ENCODE measurements around the gene DLGAP1. TPM values are rescaled to one million over a fixed set of nuclear protein-coding genes. Genes with fewer than 3 reads are reported as not detected.

The DLGAP1 gene
- total RNA-seq, 2 experiments from 2014 or later = 0.31 to 0.36 TPM

DNA sequence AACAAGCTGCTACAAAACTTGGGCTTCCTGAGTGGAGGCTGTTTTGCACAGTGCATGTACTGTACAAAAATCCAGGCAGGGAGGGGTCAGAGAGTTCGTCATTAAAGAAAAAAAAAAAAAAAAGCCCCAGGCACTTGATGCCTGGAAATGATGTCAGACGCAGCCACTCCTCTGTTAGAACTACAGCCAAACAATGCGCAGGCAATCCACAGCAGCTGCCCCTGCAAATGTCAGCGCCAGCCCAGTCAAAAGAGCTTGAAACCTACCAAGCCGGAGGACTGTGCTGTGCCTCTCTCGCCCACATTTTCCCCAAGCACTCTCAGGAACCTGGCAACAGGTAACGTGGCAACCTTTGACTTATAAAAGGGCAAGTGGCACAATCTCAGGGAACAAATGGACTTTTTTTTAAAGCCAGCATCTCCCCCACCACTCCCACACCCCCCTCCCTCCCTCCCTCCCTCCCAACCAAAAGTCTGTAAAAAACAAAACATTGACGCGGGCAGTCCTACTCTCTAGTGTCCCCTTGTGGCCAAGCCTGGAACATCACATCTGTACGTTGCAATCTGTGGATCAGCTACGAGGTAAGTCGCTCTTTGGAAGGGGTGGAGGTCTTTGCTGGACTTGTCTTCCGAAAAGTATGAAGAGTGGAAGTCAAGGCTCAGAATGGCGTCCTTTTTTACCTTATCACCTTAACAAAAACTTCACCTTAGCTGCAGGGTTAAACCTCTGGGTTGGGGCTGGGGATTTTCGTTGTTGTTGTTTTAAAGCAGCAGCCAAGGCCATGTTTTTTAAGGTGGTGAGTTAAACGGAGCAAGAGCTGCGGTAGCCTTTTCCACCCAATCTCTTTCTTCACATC is 861.0 kb downstream of the DLGAP1 start:
- peaks cover 59% of the 10 kb centered on the region for H3K4me1 Mint-ChIP-seq (ENCODE audit: low read depth)
- POLR2A ChIA-PET = interaction anchor here (0.6 to 5.6 kb wide), 47 partner anchors 9 to 1703 kb away, joined by 3 to 185 read pairs (median 5); partner anchors contain the start of genes METTL4, MYL12A, MYL12B and NDC80
- peak overlapping the region; percentile 100 for H3K27ac Mint-ChIP-seq
- DNase-seq (peak; percentile 79 to 97 (median 88)), ATAC-seq (ENCODE audit: poor library complexity) (peak; percentile 74)
- peak overlapping the region; percentile 94 for H3K4me3 Mint-ChIP-seq
- peak overlapping the region; percentile 59 for H3K4me3 ChIP-seq (ENCODE audit: low read length)
- peaks cover 39% of the 10 kb centered on the region for H3K36me3 Mint-ChIP-seq (ENCODE audit: low read depth)
- H3K27ac ChIP-seq (ENCODE audit: low read depth in 1 of 2, low read length in 2 of 2) = peak overlapping the region; percentile 89 to 98
- intact Hi-C loops (cut with DNase I, micrococcal nuclease) = loop anchor here (1.0 to 10.0 kb wide), 10 partner anchors 10 to 629 kb away; no protein-coding TSS in a partner anchor
- TF ChIP-seq, protein P1, sequence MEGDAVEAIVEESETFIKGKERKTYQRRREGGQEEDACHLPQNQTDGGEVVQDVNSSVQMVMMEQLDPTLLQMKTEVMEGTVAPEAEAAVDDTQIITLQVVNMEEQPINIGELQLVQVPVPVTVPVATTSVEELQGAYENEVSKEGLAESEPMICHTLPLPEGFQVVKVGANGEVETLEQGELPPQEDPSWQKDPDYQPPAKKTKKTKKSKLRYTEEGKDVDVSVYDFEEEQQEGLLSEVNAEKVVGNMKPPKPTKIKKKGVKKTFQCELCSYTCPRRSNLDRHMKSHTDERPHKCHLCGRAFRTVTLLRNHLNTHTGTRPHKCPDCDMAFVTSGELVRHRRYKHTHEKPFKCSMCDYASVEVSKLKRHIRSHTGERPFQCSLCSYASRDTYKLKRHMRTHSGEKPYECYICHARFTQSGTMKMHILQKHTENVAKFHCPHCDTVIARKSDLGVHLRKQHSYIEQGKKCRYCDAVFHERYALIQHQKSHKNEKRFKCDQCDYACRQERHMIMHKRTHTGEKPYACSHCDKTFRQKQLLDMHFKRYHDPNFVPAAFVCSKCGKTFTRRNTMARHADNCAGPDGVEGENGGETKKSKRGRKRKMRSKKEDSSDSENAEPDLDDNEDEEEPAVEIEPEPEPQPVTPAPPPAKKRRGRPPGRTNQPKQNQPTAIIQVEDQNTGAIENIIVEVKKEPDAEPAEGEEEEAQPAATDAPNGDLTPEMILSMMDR (IDR thresholded peaks at IDR 0.05) = peak; percentile 82
- peaks cover 4% of the 10 kb centered on the region for H3K36me3 ChIP-seq (ENCODE audit: insufficient read depth, low read length)
- no peaks in the 10 kb centered on the region for H3K9me3 Mint-ChIP-seq
- H3K27me3 Mint-ChIP-seq = no peaks in the 10 kb centered on the region
- H3K27me3 ChIP-seq (ENCODE audit: control insufficient read depth in 1 of 2, insufficient read depth in 2 of 2, low read length in 2 of 2) = no peaks in the 10 kb centered on the region
- H3K9me3 ChIP-seq (ENCODE audit: control insufficient read depth in 1 of 2, insufficient read depth in 1 of 2, low read length in 2 of 2) = no peaks in the 10 kb centered on the region
- H3K4me1 ChIP-seq (ENCODE audit: insufficient read depth, low read length) = peaks cover 63% of the 10 kb centered on the region
- CTCF ChIA-PET = interaction anchor here (0.6 to 3.0 kb wide), 28 partner anchors 9 to 624 kb away, joined by 3 to 51 read pairs (median 4); partner anchors contain the start of gene TGIF1

DNA sequence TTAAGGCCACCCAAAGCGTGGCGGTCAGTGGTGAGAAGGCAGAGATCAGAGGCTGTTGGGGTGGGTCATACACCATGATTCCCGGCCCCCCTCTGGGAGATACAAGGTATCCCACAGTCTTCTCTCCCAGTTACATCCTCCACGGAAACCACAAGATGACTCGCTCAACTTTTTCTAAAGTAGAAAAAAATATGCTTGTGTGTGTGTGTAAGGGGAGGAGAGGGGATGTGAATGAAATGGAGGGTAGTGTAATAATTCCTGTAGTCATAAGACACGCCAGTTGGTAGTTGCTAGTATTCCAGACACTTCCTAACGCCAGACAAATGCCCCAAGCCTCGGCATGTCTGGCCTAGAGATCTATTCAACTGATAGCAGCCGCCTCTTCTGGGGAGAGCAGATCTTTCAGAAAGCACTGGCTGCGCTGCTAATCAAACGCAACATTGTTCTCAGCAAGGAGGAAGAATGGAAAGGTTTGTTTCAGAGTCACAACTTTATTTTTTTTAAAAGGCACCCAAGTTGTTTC is 861.7 kb downstream of the DLGAP1 start:
- Histone ChIP-seq H3K4me1 (ENCODE audit: insufficient read depth, low read length) (peaks cover 56% of the 10 kb centered on the region), H3K27me3 (ENCODE audit: control insufficient read depth in 1 of 2, insufficient read depth in 2 of 2, low read length in 2 of 2) (no peaks in the 10 kb centered on the region), H3K9me3 (ENCODE audit: control insufficient read depth in 1 of 2, insufficient read depth in 1 of 2, low read length in 2 of 2) (no peaks in the 10 kb centered on the region), H3K36me3 (ENCODE audit: insufficient read depth, low read length) (peaks cover 4% of the 10 kb centered on the region), H3K27ac (ENCODE audit: low read depth in 1 of 2, low read length in 2 of 2) (peak overlapping the region; percentile 89 to 98), H3K4me3 (ENCODE audit: low read length) (peak overlapping the region; percentile 59)
- H3K4me3 Mint-ChIP-seq = peak overlapping the region; percentile 94
- DNase-seq = peak in 3 of 14 experiments; percentile 16 to 73 (median 42)
- TF ChIP-seq, protein P1 (IDR thresholded peaks at IDR 0.05) = no peak
- H3K27ac Mint-ChIP-seq = peak overlapping the region; percentile 100
- peak; percentile 15 for ATAC-seq (ENCODE audit: poor library complexity)
- H3K9me3 Mint-ChIP-seq = no peaks in the 10 kb centered on the region
- ChIA-PET POLR2A (interaction anchor here (0.6 to 5.6 kb wide), 39 partner anchors 8 to 1704 kb away, joined by 3 to 185 read pairs (median 6); partner anchors contain the start of genes METTL4, MYL12A, MYL12B and NDC80), CTCF (interaction anchor here (0.6 to 3.0 kb wide), 20 partner anchors 8 to 624 kb away, joined by 3 to 51 read pairs (median 5); partner anchors contain the start of gene TGIF1)
- peaks cover 39% of the 10 kb centered on the region for H3K36me3 Mint-ChIP-seq (ENCODE audit: low read depth)
- H3K27me3 Mint-ChIP-seq = no peaks in the 10 kb centered on the region
- intact Hi-C loops (cut with DNase I, micrococcal nuclease) = loop anchor here (2.0 to 10.0 kb wide), 5 partner anchors 69 to 629 kb away; no protein-coding TSS in a partner anchor
- peaks cover 59% of the 10 kb centered on the region for H3K4me1 Mint-ChIP-seq (ENCODE audit: low read depth)

DNA sequence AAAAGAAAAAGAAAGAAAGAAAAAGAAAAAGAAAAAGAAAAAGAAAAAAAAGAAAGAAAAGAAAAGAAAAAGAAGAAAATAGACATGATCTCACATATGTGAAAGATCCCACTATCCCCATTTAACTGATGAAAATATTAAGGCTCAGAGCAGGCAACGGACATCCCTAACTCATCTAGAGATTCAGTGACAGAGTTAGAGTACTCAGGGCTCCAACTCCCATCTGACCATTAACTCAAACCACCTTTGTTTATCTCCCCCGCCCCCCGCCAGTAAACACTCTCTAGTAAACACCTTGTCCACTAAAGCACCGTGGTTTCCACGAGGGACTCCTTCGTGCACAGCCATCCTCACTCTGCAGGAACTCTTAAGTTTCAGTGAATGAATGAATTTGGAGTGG is 862.2 kb downstream of the DLGAP1 start:
- peak overlapping the region; percentile 89 to 98 for H3K27ac ChIP-seq (ENCODE audit: low read depth in 1 of 2, low read length in 2 of 2)
- Mint-ChIP-seq H3K36me3 (ENCODE audit: low read depth) (peaks cover 39% of the 10 kb centered on the region), H3K4me3 (peak overlapping the region; percentile 94), H3K9me3 (no peaks in the 10 kb centered on the region), H3K27ac (peak overlapping the region; percentile 100), H3K27me3 (no peaks in the 10 kb centered on the region), H3K4me1 (ENCODE audit: low read depth) (peaks cover 58% of the 10 kb centered on the region)
- TF ChIP-seq, protein P1 (IDR thresholded peaks at IDR 0.05) = no peak
- DNase-seq (no peak), ATAC-seq (ENCODE audit: poor library complexity) (no peak)
- H3K4me1 ChIP-seq (ENCODE audit: insufficient read depth, low read length) = peaks cover 50% of the 10 kb centered on the region
- no peaks in the 10 kb centered on the region for H3K9me3 ChIP-seq (ENCODE audit: control insufficient read depth in 1 of 2, insufficient read depth in 1 of 2, low read length in 2 of 2)
- ChIA-PET POLR2A (interaction anchor here (1.5 to 5.6 kb wide), 7 partner anchors 7 to 346 kb away, joined by 3 to 185 read pairs (median 52); partner anchors contain the start of genes MYL12A and TGIF1), CTCF (interaction anchor here (1.0 to 3.0 kb wide), 5 partner anchors 13 to 295 kb away, joined by 3 to 51 read pairs (median 26); no protein-coding TSS in a partner anchor)
- no peaks in the 10 kb centered on the region for H3K27me3 ChIP-seq (ENCODE audit: control insufficient read depth in 1 of 2, insufficient read depth in 2 of 2, low read length in 2 of 2)
- intact Hi-C loops (cut with DNase I, micrococcal nuclease) = loop anchor here (2.0 to 10.0 kb wide), 5 partner anchors 68 to 628 kb away; no protein-coding TSS in a partner anchor
- peaks cover 4% of the 10 kb centered on the region for H3K36me3 ChIP-seq (ENCODE audit: insufficient read depth, low read length)
- H3K4me3 ChIP-seq (ENCODE audit: low read length) = no peak overlapping the region

All from CD4-positive, alpha-beta T cell (primary cell).